BJ (cell line): Measurements from ENCODE around the gene BLACAT1. TPM values are rescaled to one million over a fixed set of nuclear protein-coding genes. Genes with fewer than 3 reads are reported as not detected.
"Not testable (repeated sequence)": the region's sequence is repeated elsewhere in the genome, so short reads cannot be mapped to it uniquely, and the experiment has no call there.

Experiments used
- CTCF ChIA-PET: fragments of 350-600 bp; formaldehyde crosslinking; extraction: SDS; loops from one replicate; lab custom pipeline; 2021; ENCODE audit warnings: antibody characterized with exemption, inconsistent platforms; lab: Yijun Ruan, JAX
- POLR2A ChIA-PET: fragments of 300-600 bp; sonication (Branson Sonifier 250); formaldehyde crosslinking; extraction: SDS; loops from one replicate; lab custom pipeline; 2021; ENCODE audit warnings: antibody characterized with exemption; lab: Charles Lee
- DNase-seq: peaks from one replicate; pipeline ENCODE4 v3.0.0-alpha.2; 2011; ENCODE audit warnings: low read depth
- H3K27me3 ChIP-seq: 2 replicates; pipeline ENCODE4 v1.6.0; 2011; ENCODE audit warnings: low read length; ENCODE audit not compliant: control insufficient read depth, insufficient read depth
- H3K36me3 ChIP-seq: 2 replicates; pipeline ENCODE4 v1.5.1; 2011; ENCODE audit warnings: low read length; ENCODE audit not compliant: control insufficient read depth, insufficient read depth
- H3K4me3 ChIP-seq: 2 replicates; pipeline ENCODE4 v1.5.1; 2011; ENCODE audit warnings: low read depth, mild to moderate bottlenecking, control low read depth, low read length
- polyA plus RNA-seq: library from polyadenylated mRNA; depleted of rRNA; stranded (reverse); fragments of >200 nt; gene quantifications from 2 replicates; pipeline ENCODE4 v1.2.3, GENCODE V29; 2011; rRNA removed
- small RNA-seq: library from RNA; depleted of rRNA; stranded (forward); fragments of <200 nt; gene quantifications from one replicate; pipeline ENCODE3, GENCODE V24; 2012; ENCODE audit warnings: low replicate concordance, low read depth; ENCODE audit not compliant: insufficient read length
- TF ChIP-seq, protein P1 (sequence below): IDR thresholded peaks from 2 replicates; pipeline ENCODE4 v1.5.1; 2011; ENCODE audit warnings: low read depth, mild to moderate bottlenecking, control low read depth, inconsistent platforms, low read length, moderate library complexity; ENCODE audit not compliant: insufficient read depth

The BLACAT1 gene
- polyA plus RNA-seq, 1 experiment: 0.02 TPM

DNA sequence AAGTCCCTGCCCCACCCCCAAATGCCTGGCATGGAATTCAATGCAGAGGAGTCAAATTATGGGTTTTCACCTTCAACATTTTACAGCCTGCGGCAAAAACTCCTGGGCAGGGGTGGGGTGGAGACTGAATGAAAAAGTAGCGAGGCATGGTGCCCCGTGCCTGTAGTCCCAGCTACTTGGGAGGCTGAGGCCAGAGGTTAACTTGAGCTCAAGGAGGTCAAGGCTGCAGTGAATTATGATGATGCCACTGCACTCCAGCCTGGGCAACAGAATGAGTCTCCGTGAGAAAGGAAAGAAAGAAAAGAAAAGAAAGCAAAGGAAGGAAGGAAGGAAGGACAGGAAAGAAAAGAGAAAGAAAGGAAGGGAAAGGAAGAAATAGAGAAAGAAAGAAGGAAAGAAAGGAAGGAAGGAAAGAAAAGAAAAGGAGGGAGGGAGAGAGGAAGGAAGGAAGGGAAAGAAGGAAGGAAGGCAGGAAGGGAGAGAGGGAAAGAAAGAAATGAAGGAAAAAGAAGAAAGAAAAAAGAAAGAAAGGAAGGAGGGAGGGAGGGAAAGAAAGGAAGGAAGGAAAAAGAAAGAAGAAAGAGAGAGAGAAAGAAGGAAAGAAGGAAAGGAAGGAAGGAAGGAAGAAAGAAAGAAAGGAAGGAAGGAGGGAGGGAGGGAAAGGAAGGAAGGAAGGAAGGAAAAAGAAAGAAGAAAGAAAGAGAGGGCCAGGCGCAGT, 45.1 kb downstream of the BLACAT1 start:
- Histone ChIP-seq H3K36me3 (no peaks in the 10 kb centered on the region), H3K4me3 (no peak overlapping the region), H3K27me3 (peaks cover 8% of the 10 kb centered on the region)
- DNase-seq: no peak
- TF ChIP-seq, protein P1, sequence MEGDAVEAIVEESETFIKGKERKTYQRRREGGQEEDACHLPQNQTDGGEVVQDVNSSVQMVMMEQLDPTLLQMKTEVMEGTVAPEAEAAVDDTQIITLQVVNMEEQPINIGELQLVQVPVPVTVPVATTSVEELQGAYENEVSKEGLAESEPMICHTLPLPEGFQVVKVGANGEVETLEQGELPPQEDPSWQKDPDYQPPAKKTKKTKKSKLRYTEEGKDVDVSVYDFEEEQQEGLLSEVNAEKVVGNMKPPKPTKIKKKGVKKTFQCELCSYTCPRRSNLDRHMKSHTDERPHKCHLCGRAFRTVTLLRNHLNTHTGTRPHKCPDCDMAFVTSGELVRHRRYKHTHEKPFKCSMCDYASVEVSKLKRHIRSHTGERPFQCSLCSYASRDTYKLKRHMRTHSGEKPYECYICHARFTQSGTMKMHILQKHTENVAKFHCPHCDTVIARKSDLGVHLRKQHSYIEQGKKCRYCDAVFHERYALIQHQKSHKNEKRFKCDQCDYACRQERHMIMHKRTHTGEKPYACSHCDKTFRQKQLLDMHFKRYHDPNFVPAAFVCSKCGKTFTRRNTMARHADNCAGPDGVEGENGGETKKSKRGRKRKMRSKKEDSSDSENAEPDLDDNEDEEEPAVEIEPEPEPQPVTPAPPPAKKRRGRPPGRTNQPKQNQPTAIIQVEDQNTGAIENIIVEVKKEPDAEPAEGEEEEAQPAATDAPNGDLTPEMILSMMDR: no peak
- ChIA-PET POLR2A (interaction anchor here (0.9 kb wide), 1 partner anchor 38 kb away, joined by 11 read pairs; no protein-coding TSS in a partner anchor), CTCF (interaction anchor here (0.8 to 1.5 kb wide), 2 partner anchors 14 to 619 kb away, joined by 3 to 4 read pairs; no protein-coding TSS in a partner anchor)

DNA sequence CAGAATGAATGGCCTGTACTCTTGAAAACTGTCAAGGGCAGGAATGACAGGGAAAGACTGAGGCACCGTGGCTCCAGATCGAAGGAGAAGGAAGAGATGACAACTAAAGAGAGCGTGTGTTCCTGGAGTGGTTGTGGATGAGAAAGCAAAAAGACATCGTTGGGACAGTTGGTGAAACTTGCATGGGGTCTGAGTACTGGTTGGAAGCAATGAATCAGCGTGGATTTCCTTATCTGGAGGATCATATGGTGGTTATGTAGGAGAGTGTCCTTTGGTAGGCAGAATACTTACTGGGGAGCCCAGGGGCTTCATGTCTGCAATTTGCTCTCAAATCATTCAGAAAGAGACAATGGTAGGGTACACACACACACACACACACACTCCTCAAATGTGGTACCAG, 47.9 kb downstream of the BLACAT1 start:
- Histone ChIP-seq H3K36me3 (no peaks in the 10 kb centered on the region), H3K27me3 (peaks cover 6% of the 10 kb centered on the region), H3K4me3 (no peak overlapping the region)
- POLR2A ChIA-PET: no interaction called here
- CTCF ChIA-PET: no interaction called here
- no peak for DNase-seq
- TF ChIP-seq, protein P1: no peak

DNA sequence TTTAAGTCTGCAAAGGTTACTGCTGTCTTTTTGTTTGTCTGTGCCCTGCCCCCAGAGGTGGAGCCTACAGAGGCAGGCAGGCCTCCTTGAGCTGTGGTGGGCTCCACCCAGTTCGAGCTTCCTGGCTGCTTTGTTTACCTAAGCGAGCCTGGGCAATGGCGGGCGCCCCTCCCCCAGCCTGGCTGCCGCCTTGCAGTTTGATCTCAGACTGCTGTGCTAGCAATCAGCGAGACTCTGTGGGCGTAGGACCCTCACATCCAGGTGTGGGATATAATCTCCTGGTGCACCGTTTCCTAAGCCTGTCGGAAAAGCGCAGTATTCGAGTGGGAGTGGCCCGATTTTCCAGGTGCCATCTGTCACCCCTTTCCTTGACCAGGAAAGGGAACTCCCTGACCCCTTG, 49.6 kb downstream of the BLACAT1 start:
- H3K4me3 ChIP-seq, H3K36me3 ChIP-seq, DNase-seq, POLR2A ChIA-PET, H3K27me3 ChIP-seq: not testable (repeated sequence)
- CTCF ChIA-PET: interaction anchor here (1.1 kb wide), 1 partner anchor 8 kb away, joined by 3 read pairs; no protein-coding TSS in a partner anchor

Small RNA genes lying within 50 kb of the gene (small RNA-seq; reads per million reads assigned to genes)
- 2.7 reads per million, percentile 32 among the genes with 10 or more reads in this experiment for gene MIR135B

Other genes with a start within 250 kb of the BLACAT1 start
- 9.7 and 11.5 TPM in 2 replicates for gene DSTYK, start 244.3 kb downstream of the BLACAT1 start, polyA plus RNA-seq
- gene TMCC2, start 228.1 kb downstream of the BLACAT1 start, polyA plus RNA-seq: 2.4 and 3.4 TPM in 2 replicates
- gene NUAK2, start 134.3 kb downstream of the BLACAT1 start, polyA plus RNA-seq: 3.4 and 5.8 TPM in 2 replicates
- gene KLHDC8A, start 99.1 kb downstream of the BLACAT1 start, polyA plus RNA-seq: not detected in 2 replicates
- not detected in 2 replicates for gene LEMD1, start 34.0 kb downstream of the BLACAT1 start, polyA plus RNA-seq
- gene CDK18, start 48.6 kb upstream of the BLACAT1 start, polyA plus RNA-seq: 0.45 and 0.83 TPM in 2 replicates
- gene ELK4, start 176.0 kb upstream of the BLACAT1 start, polyA plus RNA-seq: 3.4 and 5.7 TPM in 2 replicates
- gene SLC45A3, start 224.5 kb upstream of the BLACAT1 start, polyA plus RNA-seq: 0.70 and 0.91 TPM in 2 replicates